Keratinocyte (primary cell): ENCODE measurements around the gene CLMN.

ENCODE experiments used
- CTCF ChIP-seq, 3 experiments: IDR thresholded peaks in 1 of 3; conservative IDR thresholded peaks in 1 of 3; optimal IDR thresholded peaks in 1 of 3; 2 replicates in 2 of 3; 3 replicates in 1 of 3; pipeline versions ENCODE3 to v1.5.1; 2011; ENCODE audit warnings: low read length in 3 of 3, mild to moderate bottlenecking in 3 of 3, moderate library complexity in 2 of 3, control low read depth in 1 of 3, inconsistent platforms in 1 of 3; ENCODE audit not compliant: insufficient read depth in 2 of 3; ENCODE audit errors: extremely low read depth in 1 of 3
- EZH2 ChIP-seq: IDR thresholded peaks from one replicate; pipeline ENCODE4 v1.6.1; 2012; ENCODE audit warnings: inconsistent platforms, mild to moderate bottlenecking, low read length, moderate library complexity

- TF ChIP-seq CTCF (optimal IDR thresholded peaks at IDR 0.05 in 1 of 3, IDR thresholded peaks at IDR 0.05 in 1 of 3, conservative IDR thresholded peaks at IDR 0.05 in 1 of 3; ENCODE audit: extremely low read depth in 1 of 3, insufficient read depth in 2 of 3, low read length in 3 of 3) (no peak), EZH2 (no peak)
These were observed 11.1 kb upstream of the CLMN start for GRCh38 chr14:95330591-95331370.
